Measurements from ENCODE around the gene SLCO1C1. TPM values are rescaled to one million over a fixed set of nuclear protein-coding genes. Genes with fewer than 3 reads are reported as not detected.

SLCO1C1 gene, protein sequence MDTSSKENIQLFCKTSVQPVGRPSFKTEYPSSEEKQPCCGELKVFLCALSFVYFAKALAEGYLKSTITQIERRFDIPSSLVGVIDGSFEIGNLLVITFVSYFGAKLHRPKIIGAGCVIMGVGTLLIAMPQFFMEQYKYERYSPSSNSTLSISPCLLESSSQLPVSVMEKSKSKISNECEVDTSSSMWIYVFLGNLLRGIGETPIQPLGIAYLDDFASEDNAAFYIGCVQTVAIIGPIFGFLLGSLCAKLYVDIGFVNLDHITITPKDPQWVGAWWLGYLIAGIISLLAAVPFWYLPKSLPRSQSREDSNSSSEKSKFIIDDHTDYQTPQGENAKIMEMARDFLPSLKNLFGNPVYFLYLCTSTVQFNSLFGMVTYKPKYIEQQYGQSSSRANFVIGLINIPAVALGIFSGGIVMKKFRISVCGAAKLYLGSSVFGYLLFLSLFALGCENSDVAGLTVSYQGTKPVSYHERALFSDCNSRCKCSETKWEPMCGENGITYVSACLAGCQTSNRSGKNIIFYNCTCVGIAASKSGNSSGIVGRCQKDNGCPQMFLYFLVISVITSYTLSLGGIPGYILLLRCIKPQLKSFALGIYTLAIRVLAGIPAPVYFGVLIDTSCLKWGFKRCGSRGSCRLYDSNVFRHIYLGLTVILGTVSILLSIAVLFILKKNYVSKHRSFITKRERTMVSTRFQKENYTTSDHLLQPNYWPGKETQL
- total RNA-seq: 1 to 10 TPM; 1.1 to 4.2 TPM
- long read RNA-seq: 0 reads

- DNase-seq (no peak), ATAC-seq (no peak)
- intact Hi-C loops (cut with DNase I, micrococcal nuclease): no loop called here
These were observed at the start of gene SLCO1C1 for GRCh38 chr12:20695232-20695631. Gene SLCO1C1 (plus strand): TSS chr12:20695332. CDS start chr12:20699577, 4,245 bp downstream.

DNA sequence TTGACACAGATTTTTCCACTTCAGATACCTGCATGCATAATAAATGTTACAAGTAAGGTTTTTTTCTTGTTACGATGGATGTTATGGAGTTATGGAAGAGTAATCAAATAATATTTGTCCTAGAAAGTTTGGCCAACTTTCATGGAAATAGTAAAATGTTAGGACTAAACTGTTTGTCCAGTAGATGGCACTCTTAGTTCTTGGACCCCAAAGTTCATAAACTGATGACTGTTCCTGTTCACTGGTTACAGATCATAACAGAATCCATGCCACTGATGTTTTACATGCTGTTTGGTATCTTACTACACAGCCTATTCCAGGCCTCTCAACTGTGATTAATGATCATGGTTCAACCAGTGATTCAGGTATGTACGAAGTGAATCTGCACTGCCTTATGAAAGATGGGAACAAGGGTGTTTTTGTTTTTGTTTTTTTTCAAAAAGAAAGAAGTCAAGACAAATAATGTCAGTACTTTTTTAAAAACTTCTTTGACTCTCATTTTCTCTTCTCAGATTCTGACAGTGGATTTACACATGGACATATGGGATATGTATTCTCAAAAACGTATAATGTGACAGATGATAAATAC is 48.8 kb upstream of the SLCO1C1 start:
- peak; percentile 40 for ATAC-seq
- no peak for DNase-seq
- intact Hi-C loops (cut with DNase I, micrococcal nuclease): no loop called here

DNA sequence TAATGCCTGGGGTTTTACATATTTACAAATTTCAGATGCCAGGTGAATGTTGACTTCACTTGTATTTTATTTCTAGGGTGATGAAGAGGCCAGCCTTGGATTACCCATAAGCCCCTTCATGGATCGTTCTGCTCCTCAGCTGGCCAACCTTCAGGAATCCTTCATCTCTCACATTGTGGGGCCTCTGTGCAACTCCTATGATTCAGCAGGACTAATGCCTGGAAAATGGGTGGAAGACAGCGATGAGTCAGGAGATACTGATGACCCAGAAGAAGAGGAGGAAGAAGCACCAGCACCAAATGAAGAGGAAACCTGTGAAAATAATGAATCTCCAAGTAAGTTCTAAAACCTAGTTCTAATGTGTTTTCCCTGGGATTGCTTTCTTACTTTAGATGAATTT is 41.3 kb upstream of the SLCO1C1 start:
- intact Hi-C loops (cut with DNase I, micrococcal nuclease): no loop called here

GRCh38 chr12:20656600-20656999 is 38.5 kb upstream of the SLCO1C1 start:
- intact Hi-C loops (cut with DNase I, micrococcal nuclease): no loop called here
- no peak for ATAC-seq
- no peak for DNase-seq

More for the DNA sequence above, 41.3 kb upstream of the SLCO1C1 start:
- no peak for ATAC-seq
- no peak for DNase-seq

DNA sequence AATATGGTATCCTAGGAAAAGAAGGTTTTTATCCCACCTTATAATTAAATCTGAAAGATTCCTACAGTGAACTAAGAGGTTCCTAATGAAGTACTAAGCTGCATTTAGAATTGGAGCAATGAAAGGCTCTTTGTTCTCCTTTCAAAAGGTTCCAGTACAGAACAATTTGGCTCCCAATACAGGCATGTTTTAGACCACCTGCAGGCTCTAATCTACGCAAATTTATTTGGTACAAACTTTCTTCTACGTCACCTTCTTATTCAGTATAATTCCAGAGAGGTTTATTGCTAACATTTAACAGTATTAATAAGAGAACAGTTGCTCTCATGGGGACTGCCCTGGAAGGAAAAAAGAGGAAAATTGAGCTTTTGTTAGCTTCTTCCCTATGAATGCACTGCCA is 37.6 kb upstream of the SLCO1C1 start:
- intact Hi-C loops (cut with DNase I, micrococcal nuclease): no loop called here
- no peak for DNase-seq
- ATAC-seq: no peak

- DNase-seq (no peak), ATAC-seq (no peak)
- intact Hi-C loops (cut with DNase I, micrococcal nuclease): no loop called here
These were observed 13.8 kb upstream of the SLCO1C1 start for GRCh38 chr12:20681334-20681733.

GRCh38 chr12:20696181-20696905 is 1.2 kb downstream of the SLCO1C1 start:
- no peak for ATAC-seq

GRCh38 chr12:20701106-20701505 is 6.0 kb downstream of the SLCO1C1 start:
- ATAC-seq (no peak), DNase-seq (no peak)
- intact Hi-C loops (cut with DNase I, micrococcal nuclease): no loop called here

More at GRCh38 chr12:20696181-20696905, 1.2 kb downstream of the SLCO1C1 start:
- no peak for DNase-seq
- intact Hi-C loops (cut with DNase I, micrococcal nuclease): no loop called here

GRCh38 chr12:20704860-20705259 is 9.7 kb downstream of the SLCO1C1 start:
- intact Hi-C loops (cut with DNase I, micrococcal nuclease): no loop called here
- DNase-seq (no peak), ATAC-seq (no peak)

- DNase-seq (no peak), ATAC-seq (no peak)
- intact Hi-C loops (cut with DNase I, micrococcal nuclease): no loop called here
These were observed 16.7 kb downstream of the SLCO1C1 start for GRCh38 chr12:20711846-20712245.

DNA sequence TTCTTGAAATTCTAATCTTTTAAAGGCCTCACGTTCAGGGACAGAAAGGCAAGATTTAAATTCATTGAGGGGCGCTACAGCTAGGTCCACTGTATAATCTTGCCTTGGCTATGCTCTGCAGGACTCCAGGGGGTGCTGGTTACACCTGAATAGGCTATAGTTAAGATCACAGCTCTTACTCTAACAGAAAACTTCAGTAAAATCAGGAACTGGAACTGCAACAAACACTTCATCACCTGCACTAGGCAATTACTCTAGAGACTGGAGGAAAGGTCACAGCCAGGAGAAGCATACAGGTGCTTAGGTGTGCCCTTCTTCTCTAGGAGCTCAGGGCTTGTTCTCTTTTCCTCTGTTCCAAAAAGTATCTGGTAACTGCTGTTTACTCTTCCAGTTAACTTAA is 20.9 kb downstream of the SLCO1C1 start:
- peak; percentile 98 for ATAC-seq
- peak; percentile 37 to 48 for DNase-seq
- intact Hi-C loops (cut with DNase I, micrococcal nuclease): no loop called here

- peak; percentile 76 for ATAC-seq
- intact Hi-C loops (cut with DNase I, micrococcal nuclease): no loop called here
These were observed 21.9 kb downstream of the SLCO1C1 start for GRCh38 chr12:20716985-20717384.

DNA sequence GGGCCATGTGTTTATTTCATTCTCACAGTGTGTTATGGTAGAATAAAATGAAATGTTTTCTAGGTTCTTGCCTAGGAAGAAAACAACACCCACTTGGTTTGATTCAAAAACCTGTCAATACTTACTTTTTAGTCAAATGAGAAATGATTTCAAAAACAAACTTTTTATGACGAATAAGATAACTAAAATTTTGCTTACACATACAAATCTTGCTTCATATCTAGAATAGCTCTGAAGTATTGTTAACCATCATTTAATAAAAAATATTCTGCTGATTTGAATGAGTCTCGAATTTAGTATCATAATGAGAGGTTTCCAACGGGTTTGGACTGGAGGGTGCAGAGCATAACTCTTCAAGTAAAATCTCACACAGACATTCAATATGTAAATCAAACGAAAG is 23.2 kb downstream of the SLCO1C1 start:
- DNase-seq: no peak
- no peak for ATAC-seq
- intact Hi-C loops (cut with DNase I, micrococcal nuclease): no loop called here

More at GRCh38 chr12:20716985-20717384, 21.9 kb downstream of the SLCO1C1 start:
- no peak for DNase-seq

- intact Hi-C loops (cut with DNase I, micrococcal nuclease): no loop called here
- peak; percentile 100 for ATAC-seq
- no peak for DNase-seq
These were observed 27.0 kb downstream of the SLCO1C1 start for GRCh38 chr12:20722142-20722541.

DNA sequence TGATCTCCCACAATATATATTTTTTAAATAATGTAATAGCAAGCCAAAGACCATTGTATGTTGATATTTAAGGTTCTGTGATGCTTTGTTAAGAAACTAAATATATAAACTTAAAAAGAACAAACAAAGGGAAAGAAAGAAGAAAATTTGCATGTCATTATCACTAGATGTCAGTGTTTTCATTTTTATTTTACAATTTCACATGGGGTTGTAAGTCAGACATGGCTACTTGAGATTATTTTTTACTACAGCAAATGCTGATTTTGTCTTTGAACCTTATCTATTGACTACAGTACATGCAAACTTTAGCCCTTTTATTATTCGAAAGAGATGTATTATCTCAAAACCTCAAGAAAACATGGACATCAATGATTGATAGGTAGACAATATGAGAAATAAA is 36.1 kb downstream of the SLCO1C1 start:
- ATAC-seq: no peak
- no peak for DNase-seq
- intact Hi-C loops (cut with DNase I, micrococcal nuclease): no loop called here

DNA sequence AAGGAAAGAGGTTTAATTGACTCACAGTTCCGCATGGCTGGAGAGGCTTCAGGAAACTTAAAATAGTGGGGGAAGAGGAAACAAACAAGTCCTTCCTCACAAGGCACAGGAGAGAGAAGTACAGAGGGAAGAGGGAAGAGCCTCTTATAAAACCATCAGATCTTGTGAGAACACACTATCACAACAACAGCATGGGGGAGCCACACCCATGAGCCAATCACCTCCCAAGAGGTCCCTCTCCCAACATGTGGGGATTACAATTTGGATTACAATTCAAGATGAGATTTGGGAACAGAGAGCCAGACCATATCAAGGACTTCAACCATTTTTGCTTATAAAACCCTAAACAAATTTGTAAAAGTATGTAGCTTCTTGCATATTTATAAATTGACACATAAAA is 45.8 kb downstream of the SLCO1C1 start:
- no peak for DNase-seq
- intact Hi-C loops (cut with DNase I, micrococcal nuclease): no loop called here
- ATAC-seq: no peak

DNA sequence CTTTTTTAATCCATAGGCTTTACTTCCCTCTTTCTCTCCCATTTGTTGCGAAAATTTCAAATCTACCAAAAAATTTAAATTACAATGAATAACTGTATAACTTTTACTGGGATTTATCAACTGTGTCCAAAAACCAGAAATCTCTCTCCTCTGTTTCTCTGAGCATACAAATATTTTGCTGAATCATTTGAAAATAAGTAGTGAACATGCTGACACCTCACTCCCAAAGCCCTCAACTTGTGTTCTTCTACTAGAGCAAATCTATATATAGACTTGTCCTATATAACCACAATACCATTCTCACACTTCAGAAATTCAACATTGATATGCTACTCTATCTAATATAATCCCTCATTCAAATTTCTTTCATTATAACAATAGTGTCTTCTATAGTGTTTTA is 53.1 kb downstream of the SLCO1C1 start:
- no peak for DNase-seq
- intact Hi-C loops (cut with DNase I, micrococcal nuclease): no loop called here
- no peak for ATAC-seq

DNA sequence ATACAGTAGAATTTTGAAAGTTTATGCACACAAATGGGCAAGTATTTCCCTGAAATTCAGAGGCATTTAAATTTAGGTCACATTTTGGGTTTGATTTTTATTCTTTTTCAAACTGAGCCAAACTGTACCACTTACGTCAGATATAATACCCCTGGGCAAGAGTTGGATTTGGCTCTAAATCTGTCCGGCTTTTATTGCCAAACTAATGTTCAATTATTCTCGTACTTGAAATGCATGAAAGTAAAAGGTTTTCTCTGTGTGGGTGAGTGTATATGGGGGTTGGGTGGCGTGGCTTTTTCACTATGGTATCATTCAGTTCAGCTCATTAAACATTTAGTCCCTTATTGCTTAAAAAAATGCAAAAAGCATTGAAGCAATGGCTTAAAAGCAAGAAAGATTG is 55.9 kb downstream of the SLCO1C1 start:
- ATAC-seq (no peak), DNase-seq (no peak)
- intact Hi-C loops (cut with DNase I, micrococcal nuclease): no loop called here

DNA sequence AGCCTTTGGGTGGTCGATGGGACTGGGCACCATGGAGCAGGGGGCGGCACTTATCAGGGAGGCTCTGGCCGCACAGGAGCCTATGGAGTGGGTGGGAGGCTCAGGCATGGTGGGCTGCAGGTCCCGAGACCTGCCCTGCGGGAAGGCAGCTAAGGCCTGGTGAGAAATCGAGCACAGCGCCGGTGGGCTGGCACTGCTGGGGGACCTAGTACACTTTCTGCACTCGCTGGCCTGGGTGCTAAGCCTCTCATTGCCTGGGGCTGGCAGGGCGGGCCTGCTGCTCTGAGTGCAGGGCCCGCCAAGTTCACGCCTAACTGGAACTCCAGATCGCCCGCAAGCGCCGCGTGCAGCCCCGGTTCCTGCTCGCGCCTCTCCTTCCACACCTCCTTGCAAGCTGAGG is 82.3 kb downstream of the SLCO1C1 start:
- DNase-seq: no peak
- intact Hi-C loops (cut with DNase I, micrococcal nuclease): no loop called here
- ATAC-seq: no peak
